ENCODE measurements around the gene EEIG2. TPM values are rescaled to one million over a fixed set of nuclear protein-coding genes. Genes with fewer than 3 reads are reported as not detected.

EEIG2 gene
- total and polyA plus RNA-seq, 5 donors from 2014 or later: 0.43 to 14.3 (median 1.9) TPM

DNA sequence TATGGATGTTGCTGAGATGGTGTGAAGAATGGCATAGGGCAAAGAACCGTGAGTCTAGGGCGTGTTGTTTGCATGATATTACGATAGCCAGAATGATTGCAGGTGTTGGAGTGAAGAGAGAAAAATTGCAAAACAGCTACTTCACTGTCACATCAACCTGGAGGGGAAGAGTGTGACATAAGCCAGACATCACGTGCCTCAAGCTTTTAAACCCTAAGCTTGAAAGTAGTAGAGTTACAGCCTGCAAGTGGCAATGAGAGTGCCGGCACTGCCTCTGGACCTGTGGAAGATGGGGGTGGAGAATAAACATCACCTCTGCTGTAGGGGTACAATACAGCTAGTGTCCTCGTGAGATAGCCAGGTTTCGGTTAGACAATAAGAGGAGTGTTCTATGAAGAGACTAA is 11.1 kb downstream of the EEIG2 start:
- ATAC-seq (ENCODE audit: low read depth in 2 of 2): no peak
- peaks cover 0 to 14% (median 9%) of the 10 kb centered on the region in 4 donors for H3K4me1 Mint-ChIP-seq
- no peak overlapping the region for H3K4me3 Mint-ChIP-seq
- Histone ChIP-seq H3K27me3 (ENCODE audit: control insufficient read depth, insufficient read depth, low read length) (no peaks in the 10 kb centered on the region), H3K36me3 (ENCODE audit: control insufficient read depth, insufficient read depth, low read length) (peaks cover 2% of the 10 kb centered on the region), H3K27ac (ENCODE audit: insufficient read depth, low read length, poor library complexity, severe bottlenecking) (no peak overlapping the region), H3K4me3 (ENCODE audit: low read depth, low read length) (no peak overlapping the region), H3K9me3 (ENCODE audit: control insufficient read depth in 2 of 2, low read length in 2 of 2) (no peaks in the 10 kb centered on the region), H3K4me1 (ENCODE audit: control insufficient read depth, insufficient read depth, low read length, poor library complexity, severe bottlenecking) (peaks cover 8% of the 10 kb centered on the region)
- no peak for DNase-seq
- no peak overlapping the region for H3K27ac Mint-ChIP-seq
- H3K36me3 Mint-ChIP-seq: no peaks in the 10 kb centered on the region
- no peaks in the 10 kb centered on the region for H3K27me3 Mint-ChIP-seq
- peaks cover 0 to 5% (median 0%) of the 10 kb centered on the region in 7 donors for H3K9me3 Mint-ChIP-seq

DNA sequence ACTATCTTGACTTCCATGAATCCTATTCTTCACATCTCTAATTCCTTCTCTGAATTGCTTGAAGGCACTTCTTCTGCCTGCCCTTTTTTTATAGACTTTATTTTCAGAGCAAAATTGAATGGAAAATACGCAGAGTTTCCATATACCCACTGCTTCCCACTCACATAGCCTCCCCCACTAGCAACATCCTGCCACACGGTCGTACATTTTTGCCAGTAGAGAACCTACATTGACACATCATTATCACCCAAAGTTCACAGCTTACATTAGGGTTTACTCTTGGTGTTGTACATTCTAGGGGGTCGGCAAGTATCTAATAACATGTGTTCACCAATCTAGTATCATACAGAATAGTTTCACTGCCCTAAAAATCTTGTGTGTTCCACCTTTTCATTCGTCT is 12.3 kb downstream of the EEIG2 start:
- Histone ChIP-seq H3K27me3 (ENCODE audit: control insufficient read depth, insufficient read depth, low read length) (no peaks in the 10 kb centered on the region), H3K27ac (ENCODE audit: insufficient read depth, low read length, poor library complexity, severe bottlenecking) (no peak overlapping the region), H3K9me3 (ENCODE audit: control insufficient read depth in 2 of 2, low read length in 2 of 2) (no peaks in the 10 kb centered on the region), H3K4me1 (ENCODE audit: control insufficient read depth, insufficient read depth, low read length, poor library complexity, severe bottlenecking) (peaks cover 8% of the 10 kb centered on the region), H3K36me3 (ENCODE audit: control insufficient read depth, insufficient read depth, low read length) (peaks cover 2% of the 10 kb centered on the region), H3K4me3 (ENCODE audit: low read depth, low read length) (no peak overlapping the region)
- Mint-ChIP-seq H3K4me1 (peaks cover 0 to 14% (median 7%) of the 10 kb centered on the region in 4 donors), H3K27ac (no peak overlapping the region), H3K9me3 (peaks cover 0 to 5% (median 0%) of the 10 kb centered on the region in 7 donors), H3K27me3 (no peaks in the 10 kb centered on the region), H3K4me3 (no peak overlapping the region), H3K36me3 (no peaks in the 10 kb centered on the region)
- DNase-seq (no peak), ATAC-seq (ENCODE audit: low read depth in 2 of 2) (no peak)

DNA sequence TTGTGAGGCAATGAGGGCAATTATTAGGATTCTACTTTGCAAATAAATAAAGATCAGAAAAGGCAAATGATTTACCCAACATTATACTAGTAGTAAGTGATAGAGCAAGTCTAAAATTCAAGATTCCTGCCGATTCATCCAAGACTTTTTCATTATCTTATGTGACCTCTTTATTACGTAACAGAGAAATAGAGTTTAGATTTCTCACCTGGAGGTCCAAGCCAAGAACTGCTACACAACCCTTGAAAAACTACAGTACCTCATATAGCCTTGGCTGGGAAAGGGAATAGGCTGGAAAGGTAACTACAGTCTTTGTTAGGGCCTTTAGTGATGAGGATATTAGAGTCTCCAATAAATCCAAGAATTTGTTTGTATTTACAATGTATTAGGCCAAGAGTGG is 13.3 kb downstream of the EEIG2 start:
- Mint-ChIP-seq H3K27me3 (no peaks in the 10 kb centered on the region), H3K36me3 (no peaks in the 10 kb centered on the region), H3K27ac (no peak overlapping the region), H3K4me3 (no peak overlapping the region), H3K4me1 (peaks cover 0 to 12% (median 7%) of the 10 kb centered on the region in 4 donors), H3K9me3 (peaks cover 0 to 5% (median 0%) of the 10 kb centered on the region in 7 donors)
- Histone ChIP-seq H3K9me3 (ENCODE audit: control insufficient read depth in 2 of 2, low read length in 2 of 2) (no peaks in the 10 kb centered on the region), H3K27ac (ENCODE audit: insufficient read depth, low read length, poor library complexity, severe bottlenecking) (no peak overlapping the region), H3K27me3 (ENCODE audit: control insufficient read depth, insufficient read depth, low read length) (no peaks in the 10 kb centered on the region), H3K36me3 (ENCODE audit: control insufficient read depth, insufficient read depth, low read length) (peaks cover 2% of the 10 kb centered on the region), H3K4me3 (ENCODE audit: low read depth, low read length) (no peak overlapping the region), H3K4me1 (ENCODE audit: control insufficient read depth, insufficient read depth, low read length, poor library complexity, severe bottlenecking) (peaks cover 8% of the 10 kb centered on the region)
- ATAC-seq (ENCODE audit: low read depth in 2 of 2) (no peak), DNase-seq (no peak)

DNA sequence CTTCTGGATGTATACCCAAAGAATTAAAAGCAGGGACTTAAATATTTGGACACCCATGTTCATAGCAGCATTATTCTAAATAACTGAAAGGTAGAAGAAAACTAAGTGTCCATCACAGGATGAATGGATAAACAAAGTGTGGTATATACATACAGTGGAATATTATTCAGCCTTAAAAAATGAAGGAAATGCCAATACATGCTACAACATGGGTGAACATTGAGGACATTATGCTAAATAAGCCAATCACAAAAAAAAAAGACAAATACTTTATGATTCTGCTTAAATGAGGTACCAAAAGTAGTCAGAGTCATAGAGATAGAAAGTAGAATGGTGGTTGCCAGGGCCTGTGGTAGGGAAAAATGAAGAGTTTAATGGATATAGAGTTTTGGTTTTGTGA is 14.1 kb downstream of the EEIG2 start:
- H3K9me3 ChIP-seq (ENCODE audit: control insufficient read depth in 2 of 2, low read length in 2 of 2): no peaks in the 10 kb centered on the region
- no peak overlapping the region for H3K4me3 Mint-ChIP-seq
- peaks cover 2% of the 10 kb centered on the region for H3K36me3 ChIP-seq (ENCODE audit: control insufficient read depth, insufficient read depth, low read length)
- ATAC-seq (ENCODE audit: low read depth in 2 of 2) (no peak), DNase-seq (no peak)
- peaks cover 8% of the 10 kb centered on the region for H3K4me1 ChIP-seq (ENCODE audit: control insufficient read depth, insufficient read depth, low read length, poor library complexity, severe bottlenecking)
- no peaks in the 10 kb centered on the region for H3K36me3 Mint-ChIP-seq
- peaks cover 0 to 5% (median 0%) of the 10 kb centered on the region in 7 donors for H3K9me3 Mint-ChIP-seq
- peaks cover 0 to 11% (median 3%) of the 10 kb centered on the region in 4 donors for H3K4me1 Mint-ChIP-seq
- no peak overlapping the region for H3K27ac ChIP-seq (ENCODE audit: insufficient read depth, low read length, poor library complexity, severe bottlenecking)
- no peaks in the 10 kb centered on the region for H3K27me3 ChIP-seq (ENCODE audit: control insufficient read depth, insufficient read depth, low read length)
- no peak overlapping the region for H3K27ac Mint-ChIP-seq
- H3K4me3 ChIP-seq (ENCODE audit: low read depth, low read length): no peak overlapping the region
- no peaks in the 10 kb centered on the region for H3K27me3 Mint-ChIP-seq

GRCh38 chr1:108575375-108575774 is 15.5 kb downstream of the EEIG2 start:
- ATAC-seq (ENCODE audit: low read depth in 2 of 2) (no peak), DNase-seq (no peak)
- no peak overlapping the region for H3K4me3 Mint-ChIP-seq
- no peak overlapping the region for H3K27ac Mint-ChIP-seq
- H3K36me3 ChIP-seq (ENCODE audit: control insufficient read depth, insufficient read depth, low read length): peaks cover 2% of the 10 kb centered on the region
- H3K4me1 Mint-ChIP-seq: peaks cover 0 to 11% (median 3%) of the 10 kb centered on the region in 4 donors
- no peaks in the 10 kb centered on the region for H3K27me3 ChIP-seq (ENCODE audit: control insufficient read depth, insufficient read depth, low read length)
- no peak overlapping the region for H3K4me3 ChIP-seq (ENCODE audit: low read depth, low read length)
- no peaks in the 10 kb centered on the region for H3K27me3 Mint-ChIP-seq
- H3K27ac ChIP-seq (ENCODE audit: insufficient read depth, low read length, poor library complexity, severe bottlenecking): no peak overlapping the region
- H3K9me3 Mint-ChIP-seq: peaks cover 0 to 9% (median 1%) of the 10 kb centered on the region in 7 donors
- H3K4me1 ChIP-seq (ENCODE audit: control insufficient read depth, insufficient read depth, low read length, poor library complexity, severe bottlenecking): no peaks in the 10 kb centered on the region
- H3K36me3 Mint-ChIP-seq: peaks cover 4% of the 10 kb centered on the region
- H3K9me3 ChIP-seq (ENCODE audit: control insufficient read depth in 2 of 2, low read length in 2 of 2): no peaks in the 10 kb centered on the region

- Mint-ChIP-seq H3K9me3 (peaks cover 0 to 12% (median 1%) of the 10 kb centered on the region in 7 donors), H3K36me3 (peaks cover 4% of the 10 kb centered on the region), H3K27me3 (no peaks in the 10 kb centered on the region), H3K4me3 (peak overlapping the region in 3 of 4 donors; percentile 21 to 61 (median 30)), H3K4me1 (peaks cover 35 to 45% (median 40%) of the 10 kb centered on the region in 4 donors), H3K27ac (peak overlapping the region in 2 of 3 donors; percentile 0 to 45)
- H3K4me1 ChIP-seq (ENCODE audit: control insufficient read depth, insufficient read depth, low read length, poor library complexity, severe bottlenecking): peaks cover 25% of the 10 kb centered on the region
- H3K27ac ChIP-seq (ENCODE audit: insufficient read depth, low read length, poor library complexity, severe bottlenecking): peak overlapping the region; percentile 62
- no peaks in the 10 kb centered on the region for H3K36me3 ChIP-seq (ENCODE audit: control insufficient read depth, insufficient read depth, low read length)
- ATAC-seq (ENCODE audit: low read depth in 2 of 2): no peak
- no peaks in the 10 kb centered on the region for H3K27me3 ChIP-seq (ENCODE audit: control insufficient read depth, insufficient read depth, low read length)
- H3K4me3 ChIP-seq (ENCODE audit: low read depth, low read length): peak overlapping the region; percentile 54
- H3K9me3 ChIP-seq (ENCODE audit: control insufficient read depth in 2 of 2, low read length in 2 of 2): no peaks in the 10 kb centered on the region
- DNase-seq: no peak
These were observed 24.0 kb downstream of the EEIG2 start for GRCh38 chr1:108583757-108584427.

DNA sequence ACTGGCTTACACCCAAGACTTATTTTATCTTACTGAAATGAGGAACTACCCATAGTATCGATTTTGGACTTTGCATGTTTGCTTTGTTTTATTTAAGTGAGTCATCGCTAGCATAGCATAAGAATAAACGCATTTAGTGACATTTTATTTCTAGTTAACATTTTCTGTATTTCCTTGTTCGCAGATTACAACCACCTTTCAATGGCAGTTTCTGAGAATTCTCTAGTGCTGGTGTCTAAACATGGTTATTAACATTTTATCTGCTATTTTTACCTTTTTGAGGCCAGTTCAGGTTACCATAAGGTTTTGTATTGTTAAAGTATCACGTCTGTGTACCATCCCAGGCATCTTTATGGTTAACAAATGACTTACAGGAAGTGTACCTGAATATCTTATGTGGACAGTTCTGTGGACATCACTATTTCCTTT is 24.5 kb downstream of the EEIG2 start:
- peaks cover 4% of the 10 kb centered on the region for H3K36me3 Mint-ChIP-seq
- peak overlapping the region in 2 of 4 donors; percentile 28 to 61 for H3K4me3 Mint-ChIP-seq
- Histone ChIP-seq H3K27me3 (ENCODE audit: control insufficient read depth, insufficient read depth, low read length) (no peaks in the 10 kb centered on the region), H3K9me3 (ENCODE audit: control insufficient read depth in 2 of 2, low read length in 2 of 2) (no peaks in the 10 kb centered on the region), H3K36me3 (ENCODE audit: control insufficient read depth, insufficient read depth, low read length) (no peaks in the 10 kb centered on the region), H3K4me3 (ENCODE audit: low read depth, low read length) (peak overlapping the region; percentile 54), H3K27ac (ENCODE audit: insufficient read depth, low read length, poor library complexity, severe bottlenecking) (peak overlapping the region; percentile 62), H3K4me1 (ENCODE audit: control insufficient read depth, insufficient read depth, low read length, poor library complexity, severe bottlenecking) (peaks cover 25% of the 10 kb centered on the region)
- no peaks in the 10 kb centered on the region for H3K27me3 Mint-ChIP-seq
- H3K27ac Mint-ChIP-seq: peak overlapping the region in 1 of 3 donors; percentile 60
- ATAC-seq (ENCODE audit: low read depth in 2 of 2) (peak; percentile 48 to 57), DNase-seq (no peak)
- peaks cover 0 to 12% (median 1%) of the 10 kb centered on the region in 7 donors for H3K9me3 Mint-ChIP-seq
- H3K4me1 Mint-ChIP-seq: peaks cover 40 to 50% (median 46%) of the 10 kb centered on the region in 4 donors

DNA sequence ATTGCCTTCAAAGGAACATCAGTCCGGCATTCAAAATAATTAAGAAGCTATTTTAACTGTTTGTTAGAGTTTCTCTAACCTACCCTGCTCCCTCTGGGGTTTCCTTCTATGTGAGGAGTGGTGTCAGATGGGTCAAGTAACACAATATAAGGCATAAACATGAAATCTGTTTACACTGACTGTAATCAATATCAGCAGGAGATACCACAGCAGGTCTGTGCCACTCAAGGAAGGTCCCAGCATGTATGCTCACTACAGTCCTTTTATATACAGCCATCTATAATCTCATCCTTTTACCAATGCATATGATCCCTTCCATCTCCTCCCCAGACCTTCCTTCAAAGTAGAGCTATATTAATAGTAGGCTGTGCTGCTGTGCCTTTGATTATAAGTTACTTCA is 25.4 kb downstream of the EEIG2 start:
- H3K9me3 Mint-ChIP-seq: peaks cover 0 to 8% (median 0%) of the 10 kb centered on the region in 7 donors
- peak overlapping the region; percentile 5 to 79 (median 24) for H3K4me3 Mint-ChIP-seq
- peak overlapping the region; percentile 54 for H3K4me3 ChIP-seq (ENCODE audit: low read depth, low read length)

More for the DNA sequence above, 25.4 kb downstream of the EEIG2 start:
- Histone ChIP-seq H3K36me3 (ENCODE audit: control insufficient read depth, insufficient read depth, low read length) (no peaks in the 10 kb centered on the region), H3K27me3 (ENCODE audit: control insufficient read depth, insufficient read depth, low read length) (no peaks in the 10 kb centered on the region), H3K27ac (ENCODE audit: insufficient read depth, low read length, poor library complexity, severe bottlenecking) (peak overlapping the region; percentile 62), H3K4me1 (ENCODE audit: control insufficient read depth, insufficient read depth, low read length, poor library complexity, severe bottlenecking) (peaks cover 29% of the 10 kb centered on the region), H3K9me3 (ENCODE audit: control insufficient read depth in 2 of 2, low read length in 2 of 2) (no peaks in the 10 kb centered on the region)
- ATAC-seq (ENCODE audit: low read depth in 2 of 2) (peak in 1 of 2 donors; percentile 32), DNase-seq (no peak)
- Mint-ChIP-seq H3K27ac (peak overlapping the region; percentile 44 to 67 (median 63)), H3K27me3 (no peaks in the 10 kb centered on the region), H3K36me3 (peaks cover under 1% of the 10 kb centered on the region), H3K4me1 (peaks cover 43 to 56% (median 49%) of the 10 kb centered on the region in 4 donors)
